NCI-H748 treated with DMSO at 0.1 percent for 48 hours (cell line): ENCODE data around the gene CACNA1H.

Experiments used
- DNase-seq: peaks from one replicate; lab custom pipeline; 2025; lab: John Stamatoyannopoulos, UW

CACNA1H gene

DNA sequence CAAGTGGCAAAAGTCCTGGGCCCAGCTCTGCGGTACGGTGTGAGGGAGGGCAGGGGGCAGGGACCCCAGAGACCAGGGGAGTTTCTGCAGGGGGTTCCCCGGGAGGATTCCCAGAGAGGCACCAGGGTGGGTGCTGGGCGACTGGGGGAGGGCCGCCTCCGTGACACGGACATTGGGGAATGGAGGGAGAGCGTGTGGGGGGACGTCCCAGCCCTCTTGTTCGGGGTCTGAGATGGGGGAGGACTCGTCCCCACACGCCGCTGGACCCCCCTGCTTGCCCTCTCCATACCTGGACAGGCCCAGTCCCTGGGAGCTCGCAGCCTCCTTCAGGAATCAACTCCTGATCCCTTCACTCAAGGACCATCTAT is 30.5 kb upstream of the CACNA1H start:
- DNase-seq: no peak

DNA sequence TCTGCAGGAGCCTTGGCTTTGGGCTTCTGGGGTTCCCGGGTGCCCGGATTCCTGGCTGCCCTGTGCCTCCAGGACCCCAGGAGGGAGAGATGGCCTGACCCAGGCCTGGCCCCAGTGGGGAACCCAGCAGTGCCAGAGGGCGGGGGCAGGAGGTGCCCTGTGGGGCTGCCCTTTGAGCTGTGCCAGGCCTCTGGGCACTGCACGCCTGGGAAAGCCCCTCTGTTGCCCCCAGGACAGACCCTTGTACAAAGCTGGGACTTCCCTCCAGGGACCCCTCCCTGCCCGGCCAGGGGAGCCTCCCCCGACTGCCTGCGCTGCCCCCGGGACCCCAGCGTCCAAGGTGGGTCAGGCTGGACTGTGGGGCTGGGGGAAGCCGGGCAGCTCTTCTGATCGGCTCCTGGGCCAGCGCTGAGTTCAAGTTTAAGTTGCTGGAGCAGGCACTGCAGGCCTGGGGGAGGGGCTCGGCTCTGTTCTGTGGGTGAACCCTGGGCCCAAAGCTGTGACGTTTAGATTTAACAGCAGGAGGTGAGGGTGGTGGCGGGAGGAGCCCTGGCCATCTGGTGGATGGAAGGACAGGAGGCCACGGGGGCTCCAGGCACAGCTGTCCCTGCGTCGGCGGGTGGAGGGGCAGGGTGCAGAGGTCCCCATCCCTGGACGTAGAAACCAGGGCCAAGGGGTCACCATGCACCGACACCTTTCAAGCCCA is 29.2 kb upstream of the CACNA1H start:
- no peak for DNase-seq

GRCh38 chr16:1124291-1124690 is 28.6 kb upstream of the CACNA1H start:
- DNase-seq: no peak

GRCh38 chr16:1124795-1125194 is 28.1 kb upstream of the CACNA1H start:
- no peak for DNase-seq

- DNase-seq: no peak
These were observed 27.4 kb upstream of the CACNA1H start for GRCh38 chr16:1125471-1125870.

DNA sequence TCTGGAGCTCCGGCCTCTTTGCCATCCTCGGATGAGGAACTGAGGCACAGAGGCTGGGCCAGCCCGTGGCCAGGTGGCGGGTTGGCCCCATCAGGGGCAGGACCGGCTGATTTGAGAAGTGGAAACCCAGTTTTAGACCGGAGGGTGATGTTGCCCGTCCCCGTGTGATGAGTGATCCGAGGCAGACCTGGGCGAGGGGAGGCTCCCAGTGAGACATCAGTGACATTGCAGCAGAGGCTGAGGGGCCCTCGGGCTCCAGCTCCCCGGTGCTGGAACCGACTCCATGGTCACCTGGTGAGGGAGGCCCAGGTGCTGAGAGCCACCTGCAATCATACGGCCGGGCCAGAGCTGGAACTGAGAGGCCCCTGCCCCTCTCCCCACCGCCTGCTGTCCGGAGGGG is 26.9 kb upstream of the CACNA1H start:
- no peak for DNase-seq

GRCh38 chr16:1126586-1126985 is 26.3 kb upstream of the CACNA1H start:
- no peak for DNase-seq

DNA sequence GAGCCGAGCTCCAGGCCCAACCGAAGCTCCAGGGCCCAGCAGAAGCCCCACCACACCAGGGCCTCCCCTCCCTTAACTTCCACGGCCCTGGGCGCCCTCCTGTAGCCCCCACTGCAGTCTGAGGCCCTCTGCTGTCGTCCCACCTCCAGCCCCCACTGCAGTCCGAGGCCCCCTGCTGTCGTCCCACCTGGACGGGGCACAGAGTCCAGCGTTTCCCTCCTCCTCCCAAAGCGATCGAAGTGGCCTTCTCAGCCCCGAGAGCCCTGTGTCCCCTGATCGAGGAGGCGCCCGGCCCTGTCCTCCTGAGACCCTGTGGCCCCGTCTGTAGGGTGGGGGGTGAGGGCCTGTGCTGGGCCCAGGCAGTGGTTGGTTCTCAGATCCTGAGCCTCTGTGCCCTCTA is 25.8 kb upstream of the CACNA1H start:
- no peak for DNase-seq

GRCh38 chr16:1127971-1128715 is 24.8 kb upstream of the CACNA1H start:
- no peak for DNase-seq

DNA sequence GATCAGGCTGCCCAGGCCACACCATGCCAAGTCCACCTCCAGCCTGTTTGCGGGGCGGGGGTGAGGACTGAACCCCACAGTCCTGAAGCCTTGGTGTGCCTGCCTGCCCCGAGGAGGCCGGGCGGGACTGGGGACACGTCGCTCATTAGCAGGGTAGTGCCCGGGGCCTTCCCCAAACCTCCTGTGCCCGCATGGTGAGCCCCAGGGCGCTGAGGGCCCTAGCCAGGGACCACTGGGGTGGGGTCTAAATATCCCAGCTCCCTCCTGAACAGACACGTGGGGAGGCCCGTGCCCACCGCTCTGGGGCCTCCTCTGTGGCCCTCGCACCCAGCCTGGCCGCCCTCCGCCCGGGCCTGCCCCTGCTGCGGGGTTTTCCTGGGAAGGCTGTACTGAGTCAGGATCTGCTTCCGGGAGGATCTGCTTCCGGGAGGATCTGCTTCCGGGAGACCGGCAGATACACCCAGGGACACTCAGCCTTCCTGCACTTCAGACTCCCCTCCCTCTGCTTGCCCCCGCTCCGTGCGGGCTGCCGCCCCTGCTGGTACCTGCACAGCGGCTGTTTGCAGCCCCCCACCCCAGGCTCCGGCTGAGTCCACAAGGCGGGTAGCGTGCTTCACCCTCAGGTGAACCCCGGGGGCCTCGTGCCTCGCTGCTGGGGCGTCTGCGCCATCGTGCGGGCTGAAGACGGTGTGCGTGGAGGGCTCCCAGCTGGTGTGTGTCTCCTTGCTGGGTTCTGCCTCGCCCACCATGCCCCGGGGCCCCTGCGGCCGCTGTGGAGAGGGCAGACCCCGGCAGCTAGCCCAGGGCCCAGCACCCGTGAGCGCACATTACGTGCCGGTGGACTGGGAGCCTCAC is 23.6 kb upstream of the CACNA1H start:
- no peak for DNase-seq

DNA sequence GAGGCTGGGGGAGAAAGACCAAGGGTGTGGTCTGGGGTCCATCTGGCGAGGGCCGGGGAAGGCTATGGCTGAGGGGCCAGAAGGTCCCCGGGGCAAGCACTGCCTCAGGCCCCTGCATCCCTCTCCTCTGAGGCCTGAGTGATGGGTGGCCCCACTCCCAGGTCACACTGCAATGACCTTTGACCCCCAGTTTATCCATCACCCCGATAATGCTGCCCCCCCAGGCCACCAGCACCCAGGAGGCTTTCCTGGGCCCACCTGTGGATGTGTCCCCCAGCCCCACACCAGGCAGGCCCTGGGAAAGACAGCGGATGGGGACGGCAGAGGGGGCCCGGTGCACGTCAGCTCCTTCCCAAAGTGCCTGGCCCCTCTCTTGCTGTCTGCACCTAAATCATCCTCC is 22.5 kb upstream of the CACNA1H start:
- no peak for DNase-seq

GRCh38 chr16:1131378-1131994 is 21.4 kb upstream of the CACNA1H start:
- DNase-seq: no peak

- DNase-seq: no peak
These were observed 20.5 kb upstream of the CACNA1H start for GRCh38 chr16:1132431-1132830.

DNA sequence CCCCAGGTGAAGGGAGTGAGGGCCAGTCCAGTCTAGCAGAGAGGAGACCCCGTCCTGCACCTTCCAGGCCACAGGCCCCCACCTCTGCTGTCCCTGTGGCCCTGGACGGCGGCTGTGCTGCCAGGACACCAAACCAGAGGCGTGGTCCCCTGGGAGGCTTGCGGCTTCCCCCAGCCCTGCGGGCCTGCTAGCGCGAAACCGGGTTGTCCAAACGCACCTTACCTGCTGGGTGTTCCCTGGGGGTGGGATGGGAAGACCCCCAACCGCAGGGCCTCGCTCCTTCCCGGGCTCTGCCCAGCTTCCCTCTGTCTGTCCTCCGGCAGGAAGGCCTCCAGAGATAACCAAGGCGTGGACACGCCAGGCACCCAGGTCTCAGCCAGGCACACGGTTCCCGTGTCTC is 19.6 kb upstream of the CACNA1H start:
- no peak for DNase-seq

- DNase-seq: no peak
These were observed 18.9 kb upstream of the CACNA1H start for GRCh38 chr16:1133810-1134520.

DNA sequence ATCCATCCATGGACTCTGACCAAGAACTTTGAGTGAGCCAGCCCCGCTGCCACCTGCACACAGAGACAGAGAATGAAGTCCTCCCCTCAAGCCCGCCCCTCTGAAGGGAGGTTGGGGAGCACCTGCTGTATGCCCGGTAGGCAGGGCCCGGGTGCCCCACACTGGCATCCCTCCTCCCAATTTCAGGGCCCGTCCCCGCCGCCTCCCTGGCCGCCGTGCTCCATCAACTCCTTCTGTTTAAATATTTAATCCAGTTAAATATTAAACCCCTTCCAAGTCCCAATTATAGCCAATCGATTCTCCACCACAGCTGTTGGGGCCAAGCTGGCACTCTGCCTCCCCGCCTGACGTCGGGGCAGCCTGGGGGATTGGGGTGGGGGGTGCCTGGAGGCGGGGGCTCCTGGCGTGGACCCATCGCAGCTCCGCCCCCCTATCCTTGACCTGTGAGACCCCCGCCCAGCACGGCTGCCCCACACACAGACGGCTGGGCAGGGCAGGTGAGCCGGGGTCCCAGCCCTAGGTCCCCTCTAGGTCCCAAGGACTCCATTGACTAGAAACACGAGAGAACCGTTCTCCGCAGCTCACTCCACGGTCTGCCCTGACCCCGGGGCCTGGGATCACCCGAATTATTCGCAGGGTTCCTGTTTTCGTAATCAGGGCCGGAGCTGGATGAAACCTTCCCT is 18.0 kb upstream of the CACNA1H start:
- no peak for DNase-seq

DNA sequence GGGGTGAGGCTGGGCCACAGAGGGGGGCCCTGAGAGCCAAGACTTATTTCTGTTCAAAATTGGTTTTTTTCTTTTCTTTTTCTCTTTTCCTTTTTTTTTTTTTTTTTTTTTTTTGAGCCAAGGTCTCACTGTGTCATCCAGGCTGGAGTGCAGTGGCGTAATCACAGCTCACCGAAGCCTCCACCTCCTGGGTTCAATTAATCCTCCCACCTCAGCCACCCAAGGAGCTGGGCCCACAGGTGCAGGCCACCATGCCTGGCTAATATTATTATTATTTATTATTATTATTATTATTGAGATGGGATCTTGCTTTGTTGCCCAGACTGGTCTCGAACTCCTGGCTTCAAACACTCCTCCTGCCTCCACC is 17.5 kb upstream of the CACNA1H start:
- no peak for DNase-seq

GRCh38 chr16:1137604-1138003 is 15.3 kb upstream of the CACNA1H start:
- no peak for DNase-seq

- no peak for DNase-seq
These were observed 12.2 kb upstream of the CACNA1H start for GRCh38 chr16:1140582-1141162.

- no peak for DNase-seq
These were observed 11.7 kb upstream of the CACNA1H start for GRCh38 chr16:1141191-1141590.

DNA sequence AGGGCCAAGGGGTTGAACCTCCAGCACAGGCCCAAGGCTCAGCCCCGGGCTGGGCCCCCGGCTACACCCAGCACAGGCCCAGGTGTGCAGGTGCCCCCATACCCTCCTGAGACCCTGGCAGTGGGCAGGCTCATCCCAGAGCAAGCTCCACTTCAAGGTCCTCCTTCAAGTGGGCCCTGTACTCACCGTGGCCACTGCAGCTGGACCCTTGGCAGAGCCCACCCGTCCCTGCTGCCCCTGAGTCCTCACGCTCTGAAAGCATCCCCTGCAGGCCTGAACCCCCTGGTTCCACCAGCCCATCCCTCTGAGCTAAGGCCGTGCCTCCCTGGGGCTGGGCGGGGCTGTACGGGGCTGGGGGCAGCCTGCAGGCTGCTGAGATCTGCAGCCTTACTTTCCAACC is 11.2 kb upstream of the CACNA1H start:
- DNase-seq: no peak
